GM12878 (cell line): ENCODE measurements around the gene APPBP2.

Experiments
- CREB1 ChIP-seq: IDR thresholded peaks from 2 replicates; pipeline ENCODE4 v1.6.1; 2012; ENCODE audit warnings: low read depth, mild to moderate bottlenecking, inconsistent platforms
- EGR1 ChIP-seq, 2 experiments: IDR thresholded peaks; 1 replicate in 1 of 2; 2 replicates in 1 of 2; pipeline ENCODE4 v1.6.1; 2011 to 2012; ENCODE audit warnings: low read depth in 2 of 2, low read length in 2 of 2, borderline replicate concordance in 1 of 2, mild to moderate bottlenecking in 1 of 2, moderate library complexity in 1 of 2
- IKZF1 ChIP-seq: fragments of 450-650 bp; conservative IDR thresholded peaks from 2 replicates; pipeline ENCODE4 v1.6.1; 2017; ENCODE audit warnings: antibody characterized with exemption, mild to moderate bottlenecking
- SIX5 ChIP-seq: IDR thresholded peaks from 2 replicates; pipeline ENCODE4 v1.6.1; 2011; ENCODE audit warnings: mild to moderate bottlenecking, low read depth, low read length, moderate library complexity; ENCODE audit not compliant: severe bottlenecking
- SP1 ChIP-seq: IDR thresholded peaks from one replicate; pipeline ENCODE4 v1.6.1; 2011; ENCODE audit warnings: low read depth, low read length
- SUZ12 ChIP-seq: fragments of 200-600 bp; sonication (generic); IDR thresholded peaks from one replicate; pipeline ENCODE4 v1.6.1; 2018; ENCODE audit warnings: antibody characterized with exemption, mild to moderate bottlenecking; ENCODE audit not compliant: unreplicated experiment
- TCF12 ChIP-seq: IDR thresholded peaks from 2 replicates; pipeline ENCODE4 v1.6.1; 2011; ENCODE audit warnings: low read depth, mild to moderate bottlenecking, low read length
- ZNF384 ChIP-seq: IDR thresholded peaks from 2 replicates; pipeline ENCODE4 v1.6.1; 2012; ENCODE audit warnings: low read depth, mild to moderate bottlenecking, low read length, improper control_type of control experiment, borderline replicate concordance

- TF ChIP-seq SIX5 (no peak), SP1 (no peak), TCF12 (no peak), EGR1 (IDR thresholded peaks at IDR 0.05; ENCODE audit: borderline replicate concordance in 1 of 2, low read depth in 2 of 2, low read length in 2 of 2) (no peak), ZNF384 (no peak), CREB1 (no peak), IKZF1 (no peak), SUZ12 (no peak)
These were observed 12.0 kb downstream of the APPBP2 start for GRCh38 chr17:60514053-60514452.
